ENCODE data around the gene ZMYND8. TPM values are rescaled to one million over a fixed set of nuclear protein-coding genes. Genes with fewer than 3 reads are reported as not detected.

The ZMYND8 gene
- total and polyA plus RNA-seq, 7 donors, result 7.8 to 46.0 (median 24.8) TPM

DNA sequence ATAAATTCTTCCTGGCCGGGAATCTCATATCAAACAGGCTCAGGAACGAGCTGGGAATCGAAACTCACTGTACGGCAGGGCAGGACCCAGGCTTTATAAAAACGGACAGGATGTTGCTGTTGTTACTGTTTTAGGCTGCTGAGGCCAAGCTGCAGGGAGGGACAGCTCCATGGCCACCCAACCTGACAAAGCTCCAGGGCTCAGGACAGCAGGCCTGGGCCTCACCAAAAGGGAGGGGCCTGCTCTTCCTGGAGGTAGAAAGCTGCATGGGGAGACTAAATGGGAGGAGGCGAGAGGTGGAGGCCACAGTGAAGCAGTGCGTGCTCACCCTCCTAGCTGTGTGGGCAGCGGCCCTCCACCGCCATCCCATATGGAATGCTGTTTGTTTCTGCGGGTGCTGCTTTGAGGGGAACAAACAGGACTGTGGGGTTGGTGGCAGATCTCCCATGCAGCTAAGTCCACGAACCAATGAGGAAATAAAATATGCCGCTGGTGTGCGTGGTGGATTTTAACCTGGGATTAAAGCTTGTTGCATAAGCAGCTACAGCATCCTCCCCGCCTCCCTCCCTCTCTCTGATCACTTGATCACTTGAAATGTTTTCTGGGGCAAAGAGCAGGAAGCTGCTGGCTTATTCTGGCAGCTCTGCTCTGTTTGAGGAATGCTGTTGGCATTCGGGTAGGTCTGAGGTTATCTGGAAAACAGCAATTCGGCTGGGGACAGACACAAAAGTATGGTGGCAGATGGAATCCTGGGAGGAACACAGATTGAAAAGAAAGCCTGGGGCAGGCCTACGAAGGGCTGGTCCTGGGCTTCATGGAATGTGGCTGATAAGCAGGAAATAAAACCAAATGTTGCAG is 2.4 kb upstream of the ZMYND8 start:
- Histone ChIP-seq H3K36me3 (no peaks in the 10 kb centered on the region), H3K27me3 (no peaks in the 10 kb centered on the region), H3K9me3 (no peaks in the 10 kb centered on the region), H3K4me1 (peaks cover 0 to 89% (median 78%) of the 10 kb centered on the region in 4 donors), H3K27ac (peak overlapping the region; percentile 99 to 100 (median 99)), H3K4me3 (peak overlapping the region in 1 of 4 donors; percentile 18)
- WGBS, 2 donors, result 8 to 35% methylated on average over 17 of the region's 17 CpGs
- intact Hi-C loops (cut with DNase I), result loop anchor here (1.0 kb wide), 1 partner anchor 42 kb away; no protein-coding TSS in a partner anchor
- TF ChIP-seq EP300 (IDR thresholded peaks at IDR 0.05), result peak; percentile 29 to 86 (median 60)
- TF ChIP-seq, protein P1, sequence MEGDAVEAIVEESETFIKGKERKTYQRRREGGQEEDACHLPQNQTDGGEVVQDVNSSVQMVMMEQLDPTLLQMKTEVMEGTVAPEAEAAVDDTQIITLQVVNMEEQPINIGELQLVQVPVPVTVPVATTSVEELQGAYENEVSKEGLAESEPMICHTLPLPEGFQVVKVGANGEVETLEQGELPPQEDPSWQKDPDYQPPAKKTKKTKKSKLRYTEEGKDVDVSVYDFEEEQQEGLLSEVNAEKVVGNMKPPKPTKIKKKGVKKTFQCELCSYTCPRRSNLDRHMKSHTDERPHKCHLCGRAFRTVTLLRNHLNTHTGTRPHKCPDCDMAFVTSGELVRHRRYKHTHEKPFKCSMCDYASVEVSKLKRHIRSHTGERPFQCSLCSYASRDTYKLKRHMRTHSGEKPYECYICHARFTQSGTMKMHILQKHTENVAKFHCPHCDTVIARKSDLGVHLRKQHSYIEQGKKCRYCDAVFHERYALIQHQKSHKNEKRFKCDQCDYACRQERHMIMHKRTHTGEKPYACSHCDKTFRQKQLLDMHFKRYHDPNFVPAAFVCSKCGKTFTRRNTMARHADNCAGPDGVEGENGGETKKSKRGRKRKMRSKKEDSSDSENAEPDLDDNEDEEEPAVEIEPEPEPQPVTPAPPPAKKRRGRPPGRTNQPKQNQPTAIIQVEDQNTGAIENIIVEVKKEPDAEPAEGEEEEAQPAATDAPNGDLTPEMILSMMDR (IDR thresholded peaks at IDR 0.05), result peak in 1 of 4 experiments; percentile 8
- peak; percentile 26 to 43 for TF ChIP-seq POLR2A (IDR thresholded peaks at IDR 0.05)
- TF ChIP-seq POLR2AphosphoS5 (IDR thresholded peaks at IDR 0.05), result peak; percentile 67 to 87 (median 77)
- peak; percentile 94 for DNase-seq

DNA sequence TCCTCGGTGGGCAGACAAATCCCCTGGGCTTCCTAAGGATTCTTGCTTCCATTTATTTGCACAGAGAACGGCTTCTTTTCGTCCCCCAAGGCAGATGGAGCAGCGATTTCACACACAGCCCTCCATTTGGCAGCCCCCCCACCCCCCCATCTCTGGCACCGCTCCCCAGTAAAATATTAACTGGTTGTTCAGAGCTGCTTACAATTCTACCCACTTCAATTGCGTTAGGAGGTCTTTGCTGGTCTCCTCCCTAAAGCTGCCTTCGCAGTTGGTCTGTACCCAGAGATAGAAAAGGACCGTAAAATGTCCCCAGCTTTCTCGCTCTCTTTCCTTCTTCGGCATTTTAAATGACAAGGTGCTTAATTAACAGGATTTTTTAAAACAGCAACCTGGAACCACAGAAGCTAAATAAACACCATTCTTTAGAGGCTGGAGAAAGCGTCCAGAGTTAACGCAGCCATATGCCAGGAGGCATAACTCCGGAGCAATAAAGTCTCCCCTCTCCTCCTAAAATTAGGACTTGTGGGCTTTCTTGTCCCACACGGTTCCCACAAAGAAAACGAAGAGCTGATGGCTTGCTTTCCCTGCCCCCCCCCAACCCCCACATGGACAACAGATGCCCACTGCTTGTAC is 1.7 kb upstream of the ZMYND8 start:
- Histone ChIP-seq H3K4me3 (peak overlapping the region in 1 of 4 donors; percentile 20), H3K9me3 (no peaks in the 10 kb centered on the region), H3K4me1 (peaks cover 0 to 96% (median 85%) of the 10 kb centered on the region in 4 donors), H3K27ac (peak overlapping the region; percentile 99 to 100 (median 99)), H3K36me3 (no peaks in the 10 kb centered on the region), H3K27me3 (no peaks in the 10 kb centered on the region)
- TF ChIP-seq POLR2AphosphoS5 (IDR thresholded peaks at IDR 0.05) (no peak), POLR2A (IDR thresholded peaks at IDR 0.05) (no peak), EP300 (IDR thresholded peaks at IDR 0.05) (no peak)
- TF ChIP-seq, protein P1 (IDR thresholded peaks at IDR 0.05), result no peak
- WGBS, 2 donors, result 10 to 48% methylated on average over 15 of the region's 15 CpGs
- no peak for DNase-seq
- intact Hi-C loops (cut with DNase I), result no loop called here

DNA sequence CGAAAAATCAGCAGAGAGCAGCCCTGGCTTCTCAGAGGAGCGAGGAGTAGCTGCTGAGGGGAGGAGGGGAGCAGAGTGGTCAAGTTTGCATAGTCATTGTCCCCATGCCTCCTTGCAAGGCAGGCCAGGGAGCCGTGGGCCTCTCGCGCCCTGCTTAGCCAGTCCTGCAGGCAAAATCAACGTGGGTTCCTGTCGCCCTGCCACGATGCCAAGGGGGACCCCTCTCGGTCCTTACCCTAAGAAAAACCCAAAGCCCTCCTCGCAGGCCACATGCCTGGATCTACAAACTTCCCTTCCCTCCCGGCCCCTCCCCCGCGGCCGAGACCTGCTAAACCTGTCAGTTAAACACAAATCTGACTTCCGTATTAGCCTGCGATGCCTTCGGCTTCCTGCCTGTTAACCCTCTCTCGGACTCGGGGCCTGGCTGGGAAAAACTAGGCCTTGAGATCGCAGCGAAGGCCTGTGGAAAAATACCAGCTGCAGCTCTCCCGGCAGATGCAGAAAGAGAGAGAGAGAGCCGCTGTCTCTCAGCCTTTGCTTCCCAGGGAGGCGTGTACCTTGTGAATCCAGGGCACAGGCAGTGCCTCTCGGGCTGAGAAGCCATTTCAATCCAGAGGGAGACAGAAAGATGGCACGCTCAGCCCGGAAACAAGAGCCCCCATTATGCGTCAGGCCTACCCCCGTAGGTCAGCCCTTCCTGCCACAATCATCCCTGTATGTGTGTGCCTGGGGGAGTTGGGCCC is 968 bp upstream of the ZMYND8 start:
- H3K27me3 ChIP-seq, result no peaks in the 10 kb centered on the region
- intact Hi-C loops (cut with DNase I), result no loop called here
- peaks cover 0 to 98% (median 92%) of the 10 kb centered on the region in 4 donors for H3K4me1 ChIP-seq
- peak overlapping the region in 2 of 4 donors; percentile 7 to 20 for H3K4me3 ChIP-seq
- peak; percentile 95 for DNase-seq
- 2 to 7% methylated on average over 29 of the region's 29 CpGs for WGBS, 2 donors
- no peaks in the 10 kb centered on the region for H3K36me3 ChIP-seq
- H3K27ac ChIP-seq, result peak overlapping the region; percentile 99 to 100 (median 99)
- H3K9me3 ChIP-seq, result no peaks in the 10 kb centered on the region
- TF ChIP-seq EP300 (IDR thresholded peaks at IDR 0.05) (peak in 2 of 4 donors; percentile 25 to 55), POLR2AphosphoS5 (IDR thresholded peaks at IDR 0.05) (peak; percentile 58 to 86 (median 78)), POLR2A (IDR thresholded peaks at IDR 0.05) (peak; percentile 58 to 76)
- TF ChIP-seq, protein P1 (IDR thresholded peaks at IDR 0.05), result no peak

DNA sequence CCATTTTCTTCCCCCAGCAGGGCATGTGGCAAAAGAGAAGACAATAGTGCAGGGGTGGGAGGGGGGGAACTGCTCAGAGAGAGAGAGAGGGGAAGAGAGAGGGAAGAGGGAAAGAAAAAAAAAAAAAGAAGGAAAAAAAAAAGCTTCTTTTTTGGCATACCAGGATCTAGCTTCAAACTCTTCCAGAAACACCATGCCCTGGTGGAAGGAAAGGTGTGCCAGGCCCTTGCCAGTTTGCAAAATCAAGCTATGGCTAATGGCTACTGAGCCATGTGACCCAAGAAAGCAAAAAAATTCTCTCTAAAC is 326 bp downstream of the ZMYND8 start:
- Histone ChIP-seq H3K27ac (peak overlapping the region; percentile 99 to 100 (median 99)), H3K36me3 (no peaks in the 10 kb centered on the region), H3K9me3 (no peaks in the 10 kb centered on the region), H3K27me3 (no peaks in the 10 kb centered on the region), H3K4me1 (peaks cover 0 to 100% (median 100%) of the 10 kb centered on the region in 4 donors), H3K4me3 (peak overlapping the region in 2 of 4 donors; percentile 17 to 24)
- DNase-seq, result no peak
- no peak for TF ChIP-seq EP300 (IDR thresholded peaks at IDR 0.05)
- no peak for TF ChIP-seq POLR2A (IDR thresholded peaks at IDR 0.05)
- no peak for TF ChIP-seq POLR2AphosphoS5 (IDR thresholded peaks at IDR 0.05)
- TF ChIP-seq, protein P1 (IDR thresholded peaks at IDR 0.05), result no peak
- intact Hi-C loops (cut with DNase I), result no loop called here
